ENCODE results near the gene OR5B2.
"Not testable (repeated sequence)": the region's sequence is repeated elsewhere in the genome, so short reads cannot be mapped to it uniquely, and the experiment has no call there.

Gene OR5B2

DNA sequence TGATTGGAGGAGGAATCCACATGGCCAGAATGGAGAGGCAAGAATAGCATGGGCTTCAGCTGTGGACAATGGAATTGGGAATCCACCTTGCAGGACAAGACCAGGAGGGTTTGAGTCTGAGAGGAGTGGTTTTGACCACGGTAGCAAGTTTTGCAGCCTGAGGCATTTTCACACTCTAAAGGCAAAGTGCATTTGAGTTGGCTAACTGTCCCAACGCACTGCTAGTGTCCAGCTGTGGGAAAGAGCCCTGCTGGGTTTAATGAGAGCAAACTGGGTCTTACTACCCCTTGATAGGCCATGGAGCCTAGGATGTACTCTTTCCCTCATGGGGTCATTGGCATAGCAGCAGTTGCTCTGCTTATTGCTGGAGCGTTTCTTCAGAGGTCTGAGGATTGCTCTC is at the start of gene OR5B2:
Gene OR5B2 (minus strand): TSS at position 101 of the 400 bp plus-strand sequence. CDS start 4,860 bp downstream, outside the sequence.
- no peak for DNase-seq

DNA sequence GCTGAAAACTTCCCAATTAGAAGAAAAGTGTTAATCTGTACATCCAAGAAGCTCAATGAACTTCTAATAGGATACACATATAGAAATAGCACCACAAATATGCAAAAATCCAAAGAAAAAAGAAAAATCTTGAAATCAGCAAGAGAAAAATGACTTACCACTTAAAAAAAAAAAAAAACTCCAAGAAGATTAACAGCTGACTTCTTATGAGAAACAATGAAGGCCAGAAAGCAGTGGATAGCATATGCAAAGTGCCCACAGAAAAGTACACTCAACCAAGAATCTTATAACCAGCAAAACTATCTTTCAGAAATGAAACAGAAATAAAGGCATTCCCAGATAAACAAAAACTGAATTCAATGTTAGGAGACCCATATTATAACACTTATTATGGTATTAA is 44.0 kb upstream of the OR5B2 start:
- no peak for DNase-seq

DNA sequence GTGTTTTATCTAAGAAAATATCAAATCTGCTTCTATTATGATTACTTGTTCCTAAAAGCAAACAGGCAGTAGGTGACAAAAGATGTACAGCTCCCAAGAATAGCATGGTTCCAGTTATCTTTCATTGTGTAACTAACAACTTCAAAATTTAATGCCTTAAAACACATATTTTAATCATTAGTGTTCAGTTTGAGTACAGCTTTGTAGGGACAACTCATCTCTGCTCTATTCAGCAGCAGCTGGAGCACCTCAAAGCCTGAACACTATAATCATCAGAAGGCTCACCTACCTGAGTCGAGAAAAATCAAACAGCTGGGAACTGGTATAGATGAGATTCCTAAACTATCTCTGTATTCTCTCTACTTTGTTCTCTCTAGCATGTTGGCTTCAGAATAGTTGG is 38.4 kb upstream of the OR5B2 start:
- DNase-seq, result no peak

DNA sequence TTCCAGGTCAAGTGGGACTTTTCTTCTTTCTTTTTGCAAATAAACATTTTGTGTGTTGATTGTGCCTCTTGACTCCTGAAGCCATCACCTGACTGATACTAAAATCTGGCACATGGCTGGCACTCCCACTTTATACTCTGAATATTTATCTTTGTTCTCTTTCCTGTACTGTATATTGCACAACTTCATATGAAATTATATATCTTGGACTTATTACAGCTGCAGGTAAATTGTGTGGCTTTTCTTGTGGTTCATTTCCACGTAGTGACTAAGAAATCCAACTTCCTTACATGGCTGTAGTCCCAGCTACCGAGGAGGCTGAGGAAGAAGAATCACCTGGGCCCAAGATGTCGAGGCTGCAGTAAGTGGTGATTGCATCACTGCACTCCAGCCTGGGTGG is 37.8 kb upstream of the OR5B2 start:
- DNase-seq, result no peak

DNA sequence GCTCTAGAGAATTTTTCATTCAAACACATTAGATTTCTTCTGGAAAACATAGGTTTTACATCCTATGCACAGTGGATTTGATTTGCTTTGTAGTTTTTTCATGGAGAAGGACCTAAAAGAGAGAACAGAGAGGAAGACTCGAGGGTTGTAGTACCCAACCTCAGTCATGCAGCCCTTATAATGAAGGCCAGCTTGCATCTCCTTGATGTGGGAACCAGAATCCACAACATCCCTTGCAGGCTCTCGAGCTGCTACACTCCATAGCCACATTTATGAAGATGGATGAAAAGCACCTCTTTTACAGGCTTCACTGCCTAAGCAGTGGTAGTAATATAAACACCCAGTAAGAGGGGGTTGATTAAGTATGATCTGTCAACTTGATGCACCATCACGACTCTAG is 23.7 kb upstream of the OR5B2 start:
- no peak for DNase-seq

DNA sequence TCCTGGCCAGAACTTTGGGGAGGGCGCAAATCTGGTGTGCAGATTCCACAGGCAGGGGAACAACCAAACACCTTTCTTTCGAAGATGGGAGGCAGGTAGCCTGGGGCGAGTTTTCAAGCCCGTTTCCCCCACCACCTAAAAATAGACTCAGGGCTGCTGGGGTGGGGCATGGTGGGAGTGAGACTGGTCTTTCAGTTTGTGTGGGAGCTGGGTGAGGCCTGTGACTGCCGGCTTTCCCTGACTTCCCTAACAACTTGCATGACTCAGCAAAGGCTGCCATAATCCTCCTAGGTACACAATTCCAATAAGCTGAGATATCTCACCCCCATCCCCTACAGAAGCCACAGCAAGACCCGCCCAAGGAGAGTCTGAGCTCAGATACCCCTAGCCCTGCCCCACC is 18.4 kb upstream of the OR5B2 start:
- no peak for DNase-seq

DNA sequence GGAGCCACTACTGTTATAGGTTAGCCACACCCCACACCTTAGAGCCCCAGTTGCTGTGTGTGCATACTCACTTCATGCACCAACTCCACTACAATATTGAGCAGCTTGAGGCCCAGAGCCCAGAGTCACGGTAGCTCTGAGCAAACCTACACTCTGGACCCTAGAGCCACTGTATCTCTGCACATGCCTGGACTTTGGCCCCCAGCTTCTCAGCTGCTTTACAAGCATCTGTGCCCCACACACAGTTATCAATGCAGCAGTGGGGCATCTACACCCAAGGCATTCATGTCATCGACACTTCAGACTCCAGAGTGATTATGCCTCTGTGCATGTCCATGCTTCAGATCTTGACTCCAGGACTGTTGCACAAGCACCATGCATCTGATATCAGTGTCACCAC is 16.4 kb upstream of the OR5B2 start:
- DNase-seq, result no peak

DNA sequence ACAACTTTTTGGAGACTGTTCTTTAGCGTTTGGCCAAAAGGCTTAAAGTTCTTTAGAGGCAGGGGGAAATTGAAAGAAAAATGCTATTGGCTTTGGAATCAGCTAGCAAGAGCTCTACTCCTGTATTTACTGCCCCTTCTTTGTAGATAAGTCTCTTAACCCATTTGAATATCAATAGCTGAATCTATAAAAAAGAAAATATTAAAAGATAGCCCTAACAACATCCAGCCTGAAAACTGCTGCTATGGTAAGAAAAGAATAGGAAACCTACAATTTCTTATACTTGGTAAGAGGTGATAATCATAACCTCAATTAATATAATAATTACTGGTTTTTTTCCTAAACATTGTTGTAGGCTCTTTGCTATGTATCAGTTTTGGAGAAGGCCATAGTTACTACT is 14.2 kb upstream of the OR5B2 start, which contains the start of gene OR5B12:
Gene OR5B12 (minus strand): TSS at position 101 of the 400 bp plus-strand sequence. CDS start 2,085 bp downstream, outside the sequence.
- no peak for DNase-seq

DNA sequence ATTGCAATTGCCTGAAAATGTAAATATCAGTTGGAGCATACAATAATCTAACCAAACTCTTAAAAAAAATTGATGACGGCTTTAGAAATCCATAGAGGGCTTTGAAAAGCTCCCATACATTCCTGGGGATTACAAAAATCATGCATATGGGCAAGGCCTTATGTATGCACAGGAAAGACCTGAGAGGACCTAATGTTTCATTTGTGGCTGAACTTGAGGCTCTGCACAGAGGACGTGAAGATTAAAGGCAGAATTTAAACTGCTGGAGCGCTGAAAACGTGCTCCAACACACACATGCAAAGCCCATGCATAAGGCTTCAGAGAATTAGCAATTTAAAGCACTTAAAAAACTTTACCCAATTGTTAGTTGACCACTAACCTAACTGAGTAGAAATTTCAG is 10.6 kb upstream of the OR5B2 start:
- DNase-seq, result no peak

DNA sequence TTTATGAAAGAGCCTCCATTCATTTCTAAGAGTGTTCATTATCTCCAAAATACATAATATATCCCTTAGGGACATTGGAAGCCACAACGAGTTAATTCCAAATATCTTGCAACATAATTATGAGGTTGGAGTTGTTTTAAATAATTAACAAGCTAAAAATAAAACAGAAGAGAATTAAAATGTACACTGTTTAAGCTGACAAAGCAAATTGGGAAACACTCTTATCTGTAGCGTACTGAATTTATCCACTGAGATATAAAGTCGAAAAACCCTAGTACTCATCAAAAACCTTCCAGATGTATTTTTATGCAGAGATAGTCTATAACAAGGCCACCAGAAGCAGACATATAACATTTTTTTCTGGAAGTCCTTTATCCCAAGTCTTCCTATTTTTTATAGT is 6.3 kb upstream of the OR5B2 start:
- DNase-seq, result no peak

DNA sequence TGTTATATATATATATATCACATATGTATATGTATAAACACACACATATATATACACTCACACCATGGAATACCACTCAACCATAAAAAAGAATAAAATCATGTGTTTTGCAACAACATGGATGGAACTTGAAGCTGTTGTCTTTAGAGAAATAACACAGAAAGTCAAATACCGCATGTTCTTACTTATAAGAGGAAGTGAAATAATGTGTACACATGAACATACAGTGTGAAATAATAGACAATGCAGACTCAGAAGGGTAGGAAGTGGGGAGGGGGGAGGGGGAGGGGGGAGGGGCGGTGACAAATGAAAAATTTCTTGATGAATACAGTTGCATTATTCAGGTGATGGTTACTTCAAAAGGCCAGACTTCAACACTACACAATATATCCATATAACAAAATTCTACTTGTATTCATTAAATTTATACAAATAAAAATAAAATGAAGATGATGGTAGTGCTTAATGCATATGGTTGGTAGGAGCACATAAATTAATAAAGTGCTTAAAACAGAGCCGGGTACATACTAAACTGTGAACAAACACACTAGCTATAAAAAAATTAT is 5.8 kb upstream of the OR5B2 start:
- DNase-seq, result no peak

DNA sequence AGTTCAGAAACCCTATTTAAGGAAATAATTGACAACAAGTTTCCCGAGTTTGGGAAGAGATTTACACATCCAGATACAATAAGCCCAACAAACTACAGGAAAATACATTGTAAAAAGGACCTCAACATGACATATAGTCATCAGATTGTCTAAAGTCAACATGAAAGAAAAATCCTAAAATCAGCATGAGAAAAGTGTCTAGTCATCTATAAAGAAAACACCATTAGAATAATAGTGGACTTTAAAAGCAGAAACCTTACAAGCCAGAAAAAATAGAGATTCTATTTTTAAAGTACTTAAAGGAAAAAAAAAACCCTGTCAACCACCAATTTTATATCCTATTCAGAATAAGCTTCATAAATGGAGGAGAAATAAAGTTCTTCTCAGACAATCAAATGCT is 1.4 kb upstream of the OR5B2 start:
- DNase-seq, result no peak

DNA sequence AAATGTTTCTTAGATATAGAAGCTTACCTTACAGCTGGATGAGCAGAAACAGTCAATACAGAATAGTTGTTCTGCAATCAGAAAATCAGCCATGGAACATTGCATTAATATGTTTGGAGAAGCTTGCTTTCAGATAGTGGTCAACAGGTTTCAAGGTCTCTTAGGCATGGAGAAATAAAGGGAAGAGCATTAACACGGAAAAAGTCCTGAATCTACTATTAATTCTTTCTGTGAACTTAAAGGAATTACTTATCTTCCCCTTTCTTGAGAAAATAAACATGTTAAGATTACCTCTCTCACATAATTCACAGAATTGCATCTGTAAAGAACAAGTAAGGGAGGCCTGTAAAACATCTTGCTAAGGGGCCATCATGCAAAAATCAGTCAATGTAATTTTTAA is 21.1 kb downstream of the OR5B2 start, which contains the start of gene OR5B3:
Gene OR5B3 (minus strand): TSS at position 101 of the 400 bp plus-strand sequence. CDS start 3,465 bp downstream, outside the sequence.
- DNase-seq, result no peak

DNA sequence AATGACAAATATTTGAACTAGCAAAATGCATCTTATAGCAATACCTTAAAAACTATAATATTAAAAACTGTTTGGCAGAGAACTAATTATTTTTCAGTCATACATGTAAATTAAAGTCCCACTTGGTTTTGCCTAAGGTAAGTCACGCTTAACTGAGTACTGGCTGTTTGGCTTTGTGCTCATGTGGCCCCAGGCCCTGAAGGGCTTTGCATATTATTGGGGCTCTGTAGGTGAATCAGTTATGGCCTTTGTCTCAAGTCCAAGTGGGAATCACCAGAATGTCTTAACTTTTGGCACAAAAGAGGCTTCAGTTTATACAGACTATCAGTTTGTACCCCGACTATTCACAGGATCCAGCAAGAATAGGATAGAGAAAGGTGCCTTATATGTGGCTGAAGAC is 28.3 kb downstream of the OR5B2 start:
- not testable (repeated sequence) for DNase-seq

DNA sequence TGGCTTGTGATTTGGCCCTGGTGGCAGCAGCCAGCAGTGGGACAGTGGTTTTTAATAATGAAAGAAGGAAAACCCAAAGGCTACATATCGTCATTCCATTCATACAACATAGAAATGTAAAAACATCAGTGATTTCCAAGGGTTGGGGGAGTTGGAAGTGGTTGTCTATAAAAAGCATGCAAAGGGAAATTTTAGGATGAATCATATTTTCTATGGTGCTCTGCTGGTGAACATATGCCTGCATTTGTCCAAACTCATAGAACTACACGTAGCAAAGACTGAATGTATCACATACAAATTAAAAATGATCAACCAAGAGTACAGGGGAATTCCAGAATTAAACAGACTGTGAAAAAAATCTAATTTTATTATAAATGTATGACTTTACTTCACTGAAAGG is 32.3 kb downstream of the OR5B2 start:
- no peak for DNase-seq

DNA sequence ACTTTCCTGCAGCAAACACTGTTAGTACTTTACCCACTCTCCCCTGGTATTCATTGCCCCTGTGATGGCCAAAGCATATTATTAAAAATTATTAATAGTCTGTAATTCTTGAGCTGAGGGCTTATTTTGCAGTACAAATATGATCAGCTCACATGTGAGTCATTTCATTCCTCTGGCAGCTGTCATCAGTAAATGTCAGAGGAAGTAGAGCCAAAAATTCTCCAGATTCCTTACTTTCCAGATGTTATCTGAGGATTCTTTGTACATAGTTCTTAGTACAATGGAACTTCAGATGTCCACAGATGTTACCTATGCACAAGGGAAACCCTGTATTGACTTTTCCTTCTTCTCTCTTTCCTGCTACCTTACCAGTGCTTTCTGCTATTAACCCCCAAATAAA is 33.7 kb downstream of the OR5B2 start:
- no peak for DNase-seq

DNA sequence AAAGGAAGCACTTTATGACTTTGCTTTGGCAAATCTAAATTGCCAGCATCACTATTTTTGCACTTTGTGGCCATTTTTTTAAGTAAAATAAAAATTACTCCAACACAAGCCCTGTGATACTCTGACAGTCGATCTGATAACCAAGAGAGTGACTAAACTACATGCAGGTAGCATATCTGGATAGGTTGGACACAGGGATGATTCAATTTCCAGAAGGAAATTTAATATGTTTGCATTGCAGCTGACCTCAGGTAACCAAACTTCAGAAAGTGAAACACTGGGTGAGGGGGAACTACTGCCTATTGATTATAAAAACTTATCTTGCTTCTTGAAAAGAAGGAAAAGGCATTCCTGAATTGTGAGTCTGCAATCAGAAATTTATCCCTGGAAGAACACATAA is 35.2 kb downstream of the OR5B2 start:
- DNase-seq, result no peak

DNA sequence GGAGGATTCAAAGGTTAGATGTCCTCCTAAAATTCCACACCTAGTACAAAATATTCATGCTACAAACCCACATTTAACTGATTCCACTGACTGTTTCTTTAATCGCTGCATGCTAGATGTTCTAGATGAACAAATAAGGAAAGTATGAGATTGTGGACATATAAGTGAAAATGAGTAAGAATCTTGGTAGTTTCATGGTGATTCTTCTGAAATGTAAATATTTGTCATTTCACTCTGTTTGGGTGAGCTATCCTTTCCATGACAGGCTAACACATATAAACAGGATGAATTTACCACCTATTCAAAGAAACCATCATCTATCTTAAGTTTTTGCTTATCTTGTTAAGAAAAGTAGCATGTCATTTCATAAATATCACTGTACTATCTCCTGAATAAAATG is 36.0 kb downstream of the OR5B2 start:
- no peak for DNase-seq

DNA sequence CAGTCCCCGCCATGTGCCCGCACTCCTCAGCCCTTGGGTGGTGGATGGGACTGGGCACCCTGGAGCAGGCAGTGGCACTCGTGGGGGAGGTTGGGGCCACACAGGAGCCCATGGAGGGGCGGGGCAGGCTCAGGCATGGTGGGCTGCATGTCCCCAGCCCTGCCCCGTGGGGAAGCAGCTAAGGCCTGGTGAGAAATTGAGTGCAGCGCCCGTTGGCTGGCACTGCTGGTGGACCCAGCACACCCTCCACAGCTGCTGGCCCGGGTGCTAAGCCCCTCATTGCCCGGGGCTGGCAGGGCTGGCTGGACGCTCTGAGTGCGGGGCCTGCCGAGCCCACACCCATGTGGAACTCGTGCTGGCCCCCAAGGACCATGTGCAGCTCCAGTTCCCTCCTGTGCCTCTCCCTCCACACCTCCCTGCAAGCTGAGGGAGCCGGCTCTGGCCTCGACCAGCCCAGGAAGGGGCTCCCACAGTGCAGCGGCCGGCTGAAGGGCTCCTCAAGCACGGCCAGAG is 37.3 kb downstream of the OR5B2 start:
- no peak for DNase-seq

Data from C1 segment of cervical spinal cord (tissue), 14 donors.